ENCODE data around the gene TBC1D22B.
"Not testable (repeated sequence)": the region's sequence is repeated elsewhere in the genome, so short reads cannot be mapped to it uniquely, and the experiment has no call there.

Gene TBC1D22B

DNA sequence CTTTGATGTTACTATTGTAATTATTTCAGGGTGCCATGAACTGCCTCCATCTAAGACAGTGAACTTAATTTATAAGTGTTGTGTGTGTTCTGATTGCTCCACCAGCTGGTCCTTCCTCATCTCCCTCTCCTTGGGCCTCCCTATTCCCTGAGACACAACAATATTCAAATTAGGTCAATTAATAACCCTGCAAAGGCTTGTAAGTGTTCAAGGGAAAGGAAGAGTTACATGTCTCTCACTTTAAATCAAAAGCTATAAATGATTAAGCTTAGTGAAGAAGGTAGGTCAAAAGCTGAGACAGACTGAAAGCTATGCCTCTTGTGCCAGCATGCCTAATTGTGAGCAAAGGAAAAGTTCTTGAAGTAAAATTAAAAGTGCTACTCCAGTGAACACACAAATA is 35.9 kb downstream of the TBC1D22B start:
- CTCF ChIA-PET, result interaction anchor here (1.7 to 7.5 kb wide), 3 partner anchors 12 to 20 kb away, joined by 4 to 68 read pairs (median 38); no protein-coding TSS in a partner anchor
- POLR2A ChIA-PET, result interaction anchor here (0.6 kb wide), 1 partner anchor 8 kb away, joined by 3 read pairs; no protein-coding TSS in a partner anchor
- TF ChIP-seq, protein P1, sequence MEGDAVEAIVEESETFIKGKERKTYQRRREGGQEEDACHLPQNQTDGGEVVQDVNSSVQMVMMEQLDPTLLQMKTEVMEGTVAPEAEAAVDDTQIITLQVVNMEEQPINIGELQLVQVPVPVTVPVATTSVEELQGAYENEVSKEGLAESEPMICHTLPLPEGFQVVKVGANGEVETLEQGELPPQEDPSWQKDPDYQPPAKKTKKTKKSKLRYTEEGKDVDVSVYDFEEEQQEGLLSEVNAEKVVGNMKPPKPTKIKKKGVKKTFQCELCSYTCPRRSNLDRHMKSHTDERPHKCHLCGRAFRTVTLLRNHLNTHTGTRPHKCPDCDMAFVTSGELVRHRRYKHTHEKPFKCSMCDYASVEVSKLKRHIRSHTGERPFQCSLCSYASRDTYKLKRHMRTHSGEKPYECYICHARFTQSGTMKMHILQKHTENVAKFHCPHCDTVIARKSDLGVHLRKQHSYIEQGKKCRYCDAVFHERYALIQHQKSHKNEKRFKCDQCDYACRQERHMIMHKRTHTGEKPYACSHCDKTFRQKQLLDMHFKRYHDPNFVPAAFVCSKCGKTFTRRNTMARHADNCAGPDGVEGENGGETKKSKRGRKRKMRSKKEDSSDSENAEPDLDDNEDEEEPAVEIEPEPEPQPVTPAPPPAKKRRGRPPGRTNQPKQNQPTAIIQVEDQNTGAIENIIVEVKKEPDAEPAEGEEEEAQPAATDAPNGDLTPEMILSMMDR (IDR thresholded peaks at IDR 0.05; ENCODE audit: insufficient read depth, low read length, missing control alignments), result no peak
- no peak overlapping the region for H3K4me3 ChIP-seq (ENCODE audit: low read depth, low read length)
- DNase-seq (ENCODE audit: low read depth, low spot score), result no peak

DNA sequence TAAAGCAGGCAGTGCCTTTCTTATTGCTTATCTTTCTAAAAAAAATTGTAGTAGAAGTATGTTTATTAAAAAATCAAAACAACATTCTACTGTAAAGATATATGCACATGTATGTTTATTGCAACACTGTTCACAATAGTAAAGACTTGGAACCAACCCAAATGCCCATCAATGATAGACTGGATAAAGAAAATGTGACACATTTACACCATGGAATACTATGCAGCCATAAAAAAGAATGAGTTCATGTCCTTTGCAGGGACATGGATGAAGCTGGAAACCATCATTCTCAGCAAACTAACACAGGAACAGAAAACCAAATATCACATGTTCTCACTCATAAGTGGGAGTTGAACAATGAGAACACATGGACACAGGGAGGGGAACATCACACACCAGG is 40.1 kb downstream of the TBC1D22B start:
- POLR2A ChIA-PET; DNase-seq (ENCODE audit: low read depth, low spot score); H3K4me3 ChIP-seq (ENCODE audit: low read depth, low read length): not testable (repeated sequence)
- CTCF ChIA-PET, result interaction anchor here (0.6 to 7.5 kb wide), 4 partner anchors 7 to 78 kb away, joined by 3 to 68 read pairs (median 22); no protein-coding TSS in a partner anchor

DNA sequence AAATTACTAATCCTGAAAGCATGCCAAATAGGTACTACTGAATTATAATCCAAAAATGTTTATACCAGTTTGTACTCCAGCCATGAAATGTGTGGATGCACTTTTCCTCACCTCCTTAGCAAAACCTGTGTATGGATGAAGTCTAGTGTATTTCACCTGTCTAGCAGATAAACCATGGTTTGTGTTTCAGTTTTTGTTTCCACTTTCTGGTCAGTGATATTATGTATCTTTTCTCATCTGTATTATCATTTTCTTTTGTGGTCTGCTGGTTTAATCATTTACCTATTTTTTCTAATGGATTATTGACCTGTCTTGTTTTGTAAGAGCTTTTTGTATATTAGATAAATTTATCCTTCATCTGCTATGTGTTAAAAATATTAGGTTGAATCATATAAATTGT is 41.4 kb downstream of the TBC1D22B start:
- no peak for DNase-seq (ENCODE audit: low read depth, low spot score)
- ChIA-PET CTCF (interaction anchor here (1.5 to 7.5 kb wide), 5 partner anchors 6 to 27 kb away, joined by 3 to 68 read pairs (median 6); no protein-coding TSS in a partner anchor), POLR2A (interaction anchor here (0.6 kb wide), 1 partner anchor 26 kb away, joined by 3 read pairs; no protein-coding TSS in a partner anchor)
- TF ChIP-seq, protein P1 (IDR thresholded peaks at IDR 0.05; ENCODE audit: insufficient read depth, low read length, missing control alignments), result no peak
- no peak overlapping the region for H3K4me3 ChIP-seq (ENCODE audit: low read depth, low read length)

DNA sequence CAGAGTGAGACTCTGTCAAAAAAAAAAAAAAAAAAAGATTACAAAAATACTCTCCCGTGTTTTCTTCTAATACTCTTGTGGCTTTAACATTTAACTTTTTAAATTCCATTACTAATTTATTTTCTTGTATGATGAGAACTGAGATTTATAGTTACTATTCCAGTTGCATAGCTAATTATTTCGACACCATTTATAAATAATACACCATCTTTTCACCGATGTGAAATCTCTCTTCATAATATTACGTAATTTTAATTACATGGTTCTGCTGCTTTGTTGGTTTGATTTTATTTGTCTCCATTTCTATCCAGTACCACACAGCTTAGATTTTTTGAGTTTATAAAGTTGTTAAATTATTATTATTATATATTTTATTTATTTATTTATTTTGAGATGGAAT is 42.4 kb downstream of the TBC1D22B start:
- TF ChIP-seq, protein P1 (IDR thresholded peaks at IDR 0.05; ENCODE audit: insufficient read depth, low read length, missing control alignments), result no peak
- no peak overlapping the region for H3K4me3 ChIP-seq (ENCODE audit: low read depth, low read length)
- CTCF ChIA-PET, result interaction anchor here (0.9 to 6.9 kb wide), 5 partner anchors 10 to 90 kb away, joined by 3 to 38 read pairs (median 5); no protein-coding TSS in a partner anchor
- no peak for DNase-seq (ENCODE audit: low read depth, low spot score)
- POLR2A ChIA-PET, result no interaction called here

DNA sequence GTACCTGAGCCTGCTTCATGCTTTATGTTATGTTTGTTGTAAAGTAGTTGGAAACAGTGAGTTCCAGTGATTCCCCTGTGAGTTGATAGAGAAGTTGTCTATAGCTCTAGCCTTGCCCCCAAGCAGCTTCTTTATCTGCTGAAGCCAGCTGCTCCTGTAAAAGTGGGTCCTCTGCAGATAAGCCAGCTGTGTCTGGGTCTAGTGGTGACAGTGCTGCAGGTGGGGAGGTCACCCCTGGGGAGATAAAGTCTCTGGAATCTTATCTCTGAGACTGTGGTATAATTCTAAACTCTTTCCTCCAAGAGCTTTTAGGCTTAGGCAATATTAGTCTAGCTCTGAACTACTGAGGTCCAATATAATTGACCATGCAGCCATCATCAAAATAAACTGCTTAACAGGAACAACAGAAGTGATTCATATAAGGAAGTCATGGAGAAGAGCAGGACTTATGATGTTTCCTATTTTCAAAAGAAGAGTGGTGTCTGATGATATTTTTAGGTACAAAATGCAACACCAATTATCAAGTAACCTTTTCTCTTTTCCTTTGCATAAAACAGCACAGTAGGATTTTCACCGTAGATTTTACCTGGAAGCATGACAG is 44.6 kb downstream of the TBC1D22B start:
- no peak overlapping the region for H3K4me3 ChIP-seq (ENCODE audit: low read depth, low read length)
- ChIA-PET CTCF (interaction anchor here (1.2 to 6.9 kb wide), 7 partner anchors 6 to 94 kb away, joined by 3 to 73 read pairs (median 7); no protein-coding TSS in a partner anchor), POLR2A (no interaction called here)
- no peak for DNase-seq (ENCODE audit: low read depth, low spot score)
- TF ChIP-seq, protein P1 (IDR thresholded peaks at IDR 0.05; ENCODE audit: insufficient read depth, low read length, missing control alignments), result no peak

DNA sequence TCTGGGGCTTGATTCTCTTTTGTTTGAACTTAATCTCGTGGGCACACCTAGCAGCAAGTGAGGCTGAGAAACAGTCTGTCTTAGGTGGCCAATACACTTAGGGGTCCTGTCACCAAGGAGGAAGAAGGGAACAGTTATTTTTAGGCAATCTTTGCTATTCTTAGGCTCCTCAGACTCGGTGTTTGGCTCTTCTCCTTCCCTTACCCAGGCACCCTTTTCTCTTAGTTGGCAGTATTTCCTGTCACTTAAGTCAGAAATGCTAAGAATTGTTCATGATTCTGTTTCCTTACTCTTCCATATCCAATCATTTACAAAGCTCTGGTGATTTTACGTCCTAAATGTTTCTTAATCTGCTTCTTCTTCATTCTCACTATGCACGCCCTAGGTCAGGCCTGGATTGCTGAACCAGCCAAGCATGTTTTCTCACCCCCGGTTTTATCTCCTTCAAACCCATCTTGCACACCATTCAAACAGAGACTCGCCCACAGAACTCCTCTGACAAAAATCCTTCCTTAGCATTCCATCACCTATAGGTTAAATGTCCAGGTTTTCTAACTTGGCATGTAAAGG is 45.6 kb downstream of the TBC1D22B start:
- CTCF ChIA-PET, result interaction anchor here (0.6 to 6.9 kb wide), 12 partner anchors 7 to 386 kb away, joined by 3 to 73 read pairs (median 4); no protein-coding TSS in a partner anchor
- TF ChIP-seq, protein P1 (IDR thresholded peaks at IDR 0.05; ENCODE audit: insufficient read depth, low read length, missing control alignments), result no peak
- no peak for DNase-seq (ENCODE audit: low read depth, low spot score)
- POLR2A ChIA-PET, result no interaction called here
- no peak overlapping the region for H3K4me3 ChIP-seq (ENCODE audit: low read depth, low read length)
